Kidney (tissue), 14 donors: ENCODE measurements around the gene PTTG1. TPM values are rescaled to one million over a fixed set of nuclear protein-coding genes. Genes with fewer than 3 reads are reported as not detected.

Source experiments
- DNase-seq, 5 donors: peaks; one replicate each; pipeline ENCODE4 v3.0.0-alpha.2; 2013 to 2020
- FAIRE-seq: peaks from 2 replicates; lab custom pipeline; 2012; peaks lifted over from hg19 to GRCh38; lab: Jason Lieb, UNC
- H3K27ac ChIP-seq, 2 donors: one replicate each; pipeline ENCODE4 v1.7.0; 2013; ENCODE audit warnings: low read depth in 2 of 2, low read length in 2 of 2, inconsistent platforms in 1 of 2
- H3K27me3 ChIP-seq: one replicate; pipeline ENCODE4 v1.7.1; 2013; ENCODE audit warnings: low read length, inconsistent platforms; ENCODE audit not compliant: control insufficient read depth, insufficient read depth
- H3K36me3 ChIP-seq, 3 donors: one replicate each; pipeline versions ENCODE4 v1.7.0 to v1.7.1; 2013; ENCODE audit warnings: low read length in 3 of 3, control low read depth in 1 of 3, inconsistent platforms in 1 of 3; ENCODE audit not compliant: insufficient read depth in 3 of 3, control insufficient read depth in 2 of 3
- H3K4me1 ChIP-seq, 3 donors: one replicate each; pipeline versions ENCODE4 v1.7.0 to v1.7.1; 2013; ENCODE audit warnings: low read length in 3 of 3, inconsistent platforms in 1 of 3, low read depth in 1 of 3; ENCODE audit not compliant: control insufficient read depth in 2 of 3, insufficient read depth in 2 of 3
- H3K4me3 ChIP-seq, 3 donors: one replicate each; pipeline versions ENCODE4 v1.7.0 to v1.8.1; 2013; ENCODE audit warnings: low read length in 3 of 3, control low read depth in 1 of 3, inconsistent platforms in 1 of 3
- H3K9ac ChIP-seq, 3 donors: one replicate each; pipeline versions ENCODE4 v1.7.0 to v1.7.1; 2013; ENCODE audit warnings: low read length in 3 of 3, control low read depth in 1 of 3, inconsistent platforms in 1 of 3
- H3K9me3 ChIP-seq, 3 donors: one replicate each; pipeline versions ENCODE4 v1.7.0 to v1.7.1; 2013; ENCODE audit warnings: low read length in 3 of 3, control low read depth in 1 of 3, inconsistent platforms in 1 of 3; ENCODE audit not compliant: control insufficient read depth in 2 of 3, insufficient read depth in 1 of 3
- intact Hi-C: fragments of 100-400 bp; cut with DNase I; formaldehyde crosslinking; loops from one replicate; pipeline ENCODE4 v1.11.1; 2022
- polyA plus RNA-seq: library from polyadenylated mRNA; stranded (reverse); fragments of 350-450 nt; fragmentation: Illumina TruSeq; extraction: RNeasy Lipid Tissue Mini Kit (QIAGEN cat#74804); gene quantifications from one replicate; pipeline ENCODE4 v1.2.3, GENCODE V29; 2014; ENCODE audit warnings: low read depth, low replicate concordance; ENCODE audit not compliant: insufficient read depth
- total RNA-seq: library from RNA; stranded (reverse); fragmentation: NEBNext Ultra II Directional; extraction: Animal tissue kit (Norgen Biotek cat#: 25700); gene quantifications from one replicate; pipeline ENCODE4 v1.2.1, GENCODE V29; 2021
- TF ChIP-seq, protein P1 (sequence below): IDR thresholded peaks from 3 replicates; pipeline ENCODE4 v1.5.1; 2012; ENCODE audit warnings: mild to moderate bottlenecking, moderate library complexity, borderline replicate concordance; ENCODE audit not compliant: insufficient read depth; ENCODE audit errors: extremely low read depth
- donor health status: control.
- donor health status: control.
- donor health status: control.
- donor health status: control.
- donor health status: control.
- donor health status: DM: yes; HTN: yes; CAD: no.
- donor health status: Normal renal cell carcinoma (clear cell type).

Gene PTTG1
- total and polyA plus RNA-seq, 2 donors from 2014 or later: 2.5 to 4.4 TPM

DNA sequence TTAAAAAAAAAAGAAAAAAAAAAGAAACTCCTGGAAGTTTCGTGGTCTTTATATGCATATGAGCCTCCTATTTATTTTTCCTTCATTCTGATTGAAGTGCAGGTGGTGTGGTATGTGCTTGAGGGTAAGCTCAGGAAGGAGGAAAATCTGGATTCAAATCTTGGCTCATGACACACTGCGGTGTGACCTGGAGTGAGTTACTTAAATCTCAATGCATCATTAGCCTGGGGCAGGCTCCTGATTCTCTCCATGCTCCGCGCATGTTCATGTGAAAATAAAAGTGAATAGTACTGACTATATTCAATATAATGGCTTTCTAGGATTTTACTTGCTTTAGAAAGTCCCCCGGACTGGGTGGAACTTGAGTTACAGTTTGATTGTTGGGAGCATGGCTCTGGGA lies 35.6 kb downstream of the PTTG1 start:
- TF ChIP-seq, protein P1, sequence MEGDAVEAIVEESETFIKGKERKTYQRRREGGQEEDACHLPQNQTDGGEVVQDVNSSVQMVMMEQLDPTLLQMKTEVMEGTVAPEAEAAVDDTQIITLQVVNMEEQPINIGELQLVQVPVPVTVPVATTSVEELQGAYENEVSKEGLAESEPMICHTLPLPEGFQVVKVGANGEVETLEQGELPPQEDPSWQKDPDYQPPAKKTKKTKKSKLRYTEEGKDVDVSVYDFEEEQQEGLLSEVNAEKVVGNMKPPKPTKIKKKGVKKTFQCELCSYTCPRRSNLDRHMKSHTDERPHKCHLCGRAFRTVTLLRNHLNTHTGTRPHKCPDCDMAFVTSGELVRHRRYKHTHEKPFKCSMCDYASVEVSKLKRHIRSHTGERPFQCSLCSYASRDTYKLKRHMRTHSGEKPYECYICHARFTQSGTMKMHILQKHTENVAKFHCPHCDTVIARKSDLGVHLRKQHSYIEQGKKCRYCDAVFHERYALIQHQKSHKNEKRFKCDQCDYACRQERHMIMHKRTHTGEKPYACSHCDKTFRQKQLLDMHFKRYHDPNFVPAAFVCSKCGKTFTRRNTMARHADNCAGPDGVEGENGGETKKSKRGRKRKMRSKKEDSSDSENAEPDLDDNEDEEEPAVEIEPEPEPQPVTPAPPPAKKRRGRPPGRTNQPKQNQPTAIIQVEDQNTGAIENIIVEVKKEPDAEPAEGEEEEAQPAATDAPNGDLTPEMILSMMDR: no peak
- H3K27ac ChIP-seq: no peak overlapping the region
- intact Hi-C loops: no loop called here
- H3K4me1 ChIP-seq: no peaks in the 10 kb centered on the region
- no peaks in the 10 kb centered on the region for H3K9me3 ChIP-seq
- H3K27me3 ChIP-seq: no peaks in the 10 kb centered on the region
- no peaks in the 10 kb centered on the region for H3K36me3 ChIP-seq
- no peak overlapping the region for H3K4me3 ChIP-seq
- no peak for DNase-seq
- no peak overlapping the region for H3K9ac ChIP-seq
- no peak for FAIRE-seq

DNA sequence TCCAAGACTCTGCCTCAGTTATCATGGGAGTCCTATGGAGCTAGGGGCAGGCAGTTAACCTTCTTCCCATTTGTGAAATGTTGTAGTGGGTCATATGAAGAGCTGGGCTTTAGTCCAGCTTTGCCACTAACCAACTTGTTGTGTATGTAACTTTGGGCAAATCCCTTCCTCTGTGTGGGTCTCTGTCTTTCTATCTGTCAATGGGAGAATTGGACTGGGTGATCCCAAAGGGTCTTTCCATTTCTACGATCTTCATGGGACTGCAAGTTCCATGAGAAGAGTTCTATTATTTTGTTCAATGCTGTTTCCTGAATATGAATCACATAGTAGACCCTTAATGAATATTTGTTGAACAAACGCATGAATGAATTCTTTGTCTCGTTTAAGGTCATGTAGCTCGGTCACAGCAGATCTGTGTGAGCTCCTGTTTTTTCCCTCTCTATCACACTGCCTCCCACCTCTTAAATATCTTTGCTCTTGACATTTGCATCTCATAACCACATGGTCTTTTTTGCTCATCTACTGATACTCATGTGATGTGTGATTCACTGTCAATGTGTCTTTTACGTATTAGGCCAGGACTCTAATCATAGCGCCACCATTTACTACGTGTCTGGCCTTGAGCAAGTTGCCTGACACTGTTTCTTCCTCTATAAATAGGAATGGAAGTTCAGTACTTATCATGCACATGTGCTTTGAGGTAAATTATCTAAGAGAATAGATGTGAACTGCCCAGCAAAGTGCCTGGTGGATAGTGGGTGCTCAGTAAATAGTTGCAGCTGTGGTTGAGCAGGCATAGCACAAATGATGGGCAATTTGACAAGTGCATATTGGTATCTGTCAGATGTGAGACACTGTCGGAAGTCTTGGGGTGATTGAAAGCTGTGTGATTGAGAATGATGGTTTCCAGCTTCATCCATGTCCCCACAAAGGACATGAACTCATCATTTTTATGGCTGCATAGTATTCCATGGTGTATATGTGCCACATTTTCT lies 37.4 kb downstream of the PTTG1 start:
- Histone ChIP-seq H3K4me1 (no peaks in the 10 kb centered on the region), H3K9ac (no peak overlapping the region), H3K36me3 (no peaks in the 10 kb centered on the region), H3K9me3 (no peaks in the 10 kb centered on the region), H3K27ac (no peak overlapping the region), H3K4me3 (no peak overlapping the region), H3K27me3 (no peaks in the 10 kb centered on the region)
- TF ChIP-seq, protein P1: no peak
- FAIRE-seq (no peak), DNase-seq (no peak)
- intact Hi-C loops: no loop called here

DNA sequence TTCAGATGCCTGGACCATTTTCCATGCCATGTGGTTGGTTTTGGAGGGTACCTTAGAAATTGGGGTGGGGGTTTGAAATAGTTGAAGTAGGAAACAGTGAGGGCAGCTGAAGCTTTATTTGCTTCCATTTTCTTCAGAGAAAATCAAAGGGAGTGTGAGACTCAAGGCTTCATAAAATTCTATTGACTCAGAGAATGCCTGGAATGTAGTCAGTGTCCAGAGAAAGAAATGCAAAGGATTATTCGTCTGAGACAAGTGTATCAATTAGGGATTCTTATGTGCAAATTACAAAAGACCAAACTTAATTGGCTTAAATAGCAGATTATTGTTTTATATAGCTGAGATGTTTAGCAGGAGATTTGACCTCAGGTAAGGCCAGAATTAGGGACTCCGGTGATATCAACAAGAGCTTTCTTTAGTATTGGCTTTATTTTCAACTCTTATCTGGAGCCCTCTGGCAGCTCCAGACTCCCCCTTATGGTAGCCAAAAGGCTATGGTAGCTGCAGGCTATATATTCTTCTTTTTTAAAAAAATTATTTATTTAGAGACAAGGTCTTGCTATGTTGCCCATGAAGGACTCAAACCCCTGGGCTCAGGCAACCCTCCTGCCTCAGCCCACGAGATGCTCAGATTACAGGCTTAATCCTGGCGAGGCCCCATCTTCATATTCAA lies 38.9 kb downstream of the PTTG1 start:
- no peaks in the 10 kb centered on the region for H3K27me3 ChIP-seq
- no peaks in the 10 kb centered on the region for H3K36me3 ChIP-seq
- H3K27ac ChIP-seq: no peak overlapping the region
- FAIRE-seq: no peak
- H3K9ac ChIP-seq: no peak overlapping the region
- H3K4me3 ChIP-seq: no peak overlapping the region
- no peak for DNase-seq
- TF ChIP-seq, protein P1: no peak
- no peaks in the 10 kb centered on the region for H3K9me3 ChIP-seq
- H3K4me1 ChIP-seq: no peaks in the 10 kb centered on the region
- intact Hi-C loops: no loop called here
